HEK293 (cell line): ENCODE data around the gene HPSE.

Experiments used
- CTCF ChIA-PET: fragments of 350-600 bp; formaldehyde crosslinking; extraction: SDS; loops from one replicate; lab custom pipeline; 2021; ENCODE audit warnings: antibody characterized with exemption; lab: Yijun Ruan, JAX
- POLR2A ChIA-PET: fragments of 300-600 bp; formaldehyde crosslinking; extraction: SDS; loops from one replicate; lab custom pipeline; 2020; ENCODE audit warnings: antibody characterized with exemption, inconsistent platforms; lab: Yijun Ruan, JAX
- H3K27ac ChIP-seq: fragments of 200-500 bp; sonication (Bioruptor generic); 2 replicates; pipeline ENCODE4 v1.5.1; 2014; ENCODE audit warnings: low read depth, low read length, control low read depth, inconsistent platforms; ENCODE audit errors: extremely low read depth
- H3K36me3 ChIP-seq, 2 experiments: fragments of 200-500 bp in 1 of 2; sonication (Bioruptor generic) in 1 of 2; 1 replicate in 1 of 2; 2 replicates in 1 of 2; pipeline ENCODE4 v1.5.1; 2014 to 2017; ENCODE audit warnings: inconsistent platforms in 2 of 2, low read length in 2 of 2; ENCODE audit not compliant: control insufficient read depth in 2 of 2, insufficient read depth in 1 of 2
- H3K4me1 ChIP-seq: fragments of 200-500 bp; sonication (Bioruptor generic); 2 replicates; pipeline ENCODE4 v1.5.1; 2014; ENCODE audit warnings: mild to moderate bottlenecking, low read length, inconsistent platforms; ENCODE audit not compliant: control insufficient read depth, insufficient read depth
- H3K4me3 ChIP-seq: 2 replicates; pipeline ENCODE4 v1.5.1; 2011; ENCODE audit warnings: low read depth, mild to moderate bottlenecking, control low read depth, low read length, moderate library complexity
- H3K9me3 ChIP-seq: fragments of 200-500 bp; sonication (Bioruptor generic); 2 replicates; pipeline ENCODE4 v1.5.1; 2014; ENCODE audit warnings: low read depth, low read length, inconsistent platforms; ENCODE audit not compliant: control insufficient read depth, insufficient read depth
- BCL11B ChIP-seq: fragments of 450-650 bp; formaldehyde crosslinking; IDR thresholded peaks from 2 replicates; pipeline ENCODE4 v1.5.1; 2016; ENCODE audit warnings: low read depth, missing biosample characterization, missing genetic modification characterization
- FEZF1 ChIP-seq: fragments of 450-650 bp; formaldehyde crosslinking; IDR thresholded peaks from 2 replicates; pipeline ENCODE4 v1.5.1; 2016; ENCODE audit warnings: missing biosample characterization, missing genetic modification characterization
- GLIS2 ChIP-seq: fragments of 450-650 bp; formaldehyde crosslinking; IDR thresholded peaks from 2 replicates; pipeline ENCODE4 v1.5.1; 2016; ENCODE audit warnings: missing biosample characterization, missing genetic modification characterization
- KLF10 ChIP-seq: fragments of 450-650 bp; IDR thresholded peaks from 2 replicates; pipeline ENCODE4 v1.5.1; 2018; ENCODE audit warnings: missing biosample characterization, mild to moderate bottlenecking, missing genetic modification characterization
- KLF8 ChIP-seq: fragments of 450-650 bp; formaldehyde crosslinking; IDR thresholded peaks from 2 replicates; pipeline ENCODE4 v1.5.1; 2016; ENCODE audit warnings: missing biosample characterization, missing genetic modification characterization
- MEIS1 ChIP-seq: sonication (generic); formaldehyde crosslinking; IDR thresholded peaks from 2 replicates; pipeline ENCODE4 v1.8.1; 2022; ENCODE audit warnings: missing genetic modification reagents, mild to moderate bottlenecking, borderline replicate concordance
- PRDM6 ChIP-seq: fragments of 450-650 bp; formaldehyde crosslinking; IDR thresholded peaks from 2 replicates; pipeline ENCODE4 v1.5.1; 2017; ENCODE audit warnings: missing biosample characterization, missing genetic modification characterization
- ZBTB20 ChIP-seq: fragments of 450-650 bp; formaldehyde crosslinking; IDR thresholded peaks from 2 replicates; pipeline ENCODE4 v1.5.1; 2016; ENCODE audit warnings: missing biosample characterization, missing genetic modification characterization
- ZFP69B ChIP-seq: fragments of 450-650 bp; formaldehyde crosslinking; IDR thresholded peaks from 2 replicates; pipeline ENCODE4 v1.5.1; 2016; ENCODE audit warnings: missing biosample characterization, missing genetic modification characterization
- ZNF211 ChIP-seq: fragments of 450-650 bp; formaldehyde crosslinking; IDR thresholded peaks from 2 replicates; pipeline ENCODE4 v1.5.1; 2016; ENCODE audit warnings: low read depth, missing biosample characterization, missing genetic modification characterization
- ZNF239 ChIP-seq: fragments of 450-650 bp; formaldehyde crosslinking; IDR thresholded peaks from 2 replicates; pipeline ENCODE4 v1.5.1; 2016; ENCODE audit warnings: missing biosample characterization, missing genetic modification characterization
- ZNF26 ChIP-seq: fragments of 450-650 bp; formaldehyde crosslinking; IDR thresholded peaks from 2 replicates; pipeline ENCODE4 v1.5.1; 2016; ENCODE audit warnings: missing biosample characterization, missing genetic modification characterization
- ZNF366 ChIP-seq: fragments of 450-650 bp; formaldehyde crosslinking; conservative IDR thresholded peaks from 2 replicates; pipeline ENCODE4 v1.5.1; 2016; ENCODE audit warnings: missing biosample characterization, missing genetic modification characterization
- ZNF433 ChIP-seq: fragments of 450-650 bp; formaldehyde crosslinking; IDR thresholded peaks from 2 replicates; pipeline ENCODE4 v1.5.1; 2016; ENCODE audit warnings: missing biosample characterization, missing genetic modification characterization, low read depth
- ZNF560 ChIP-seq: fragments of 450-650 bp; formaldehyde crosslinking; IDR thresholded peaks from 2 replicates; pipeline ENCODE4 v1.5.1; 2017; ENCODE audit warnings: missing biosample characterization, missing genetic modification characterization, borderline replicate concordance
- ZNF561 ChIP-seq: fragments of 450-650 bp; IDR thresholded peaks from 2 replicates; pipeline ENCODE4 v1.5.1; 2018; ENCODE audit warnings: missing biosample characterization, missing genetic modification characterization, borderline replicate concordance
- ZNF701 ChIP-seq: fragments of 450-650 bp; formaldehyde crosslinking; IDR thresholded peaks from 2 replicates; pipeline ENCODE4 v1.5.1; 2016; ENCODE audit warnings: missing biosample characterization, missing genetic modification characterization
- ZNF76 ChIP-seq: fragments of 450-650 bp; formaldehyde crosslinking; IDR thresholded peaks from 2 replicates; pipeline ENCODE4; 2016; ENCODE audit warnings: low read depth, missing biosample characterization, missing genetic modification characterization, borderline replicate concordance
- ZSCAN16 ChIP-seq: fragments of 450-650 bp; formaldehyde crosslinking; IDR thresholded peaks from 2 replicates; pipeline ENCODE4 v1.5.1; 2016; ENCODE audit warnings: missing biosample characterization, missing genetic modification characterization
- ZXDB ChIP-seq: fragments of 450-650 bp; formaldehyde crosslinking; IDR thresholded peaks from 2 replicates; pipeline ENCODE4 v1.5.1; 2016; ENCODE audit warnings: missing biosample characterization, missing genetic modification characterization
- TF ChIP-seq, protein P1 (sequence below): fragments of 450-650 bp; formaldehyde crosslinking; conservative IDR thresholded peaks from 2 replicates; pipeline ENCODE4 v1.5.1; 2016; ENCODE audit warnings: low read depth, missing biosample characterization, missing genetic modification characterization

HPSE gene

GRCh38 chr4:83318666-83319065 is 16.0 kb downstream of the HPSE start:
- Histone ChIP-seq H3K36me3 (no peaks in the 10 kb centered on the region), H3K9me3 (no peaks in the 10 kb centered on the region)
- CTCF ChIA-PET = no interaction called here
- TF ChIP-seq ZNF701 (tag by site-specific recombination) (no peak), ZNF561 (no peak), MEIS1 (CRISPR knock-in tag) (no peak), FEZF1 (tag by site-specific recombination) (no peak), ZNF560 (no peak), ZNF76 (tag by site-specific recombination) (no peak)
- TF ChIP-seq, all 188 proteins: peak for 0
- H3K27ac ChIP-seq = no peak overlapping the region
- no peaks in the 10 kb centered on the region for H3K4me1 ChIP-seq
- POLR2A ChIA-PET = interaction anchor here (0.7 kb wide), 1 partner anchor 412 kb away, joined by 6 read pairs; no protein-coding TSS in a partner anchor
- H3K4me3 ChIP-seq = no peak overlapping the region

DNA sequence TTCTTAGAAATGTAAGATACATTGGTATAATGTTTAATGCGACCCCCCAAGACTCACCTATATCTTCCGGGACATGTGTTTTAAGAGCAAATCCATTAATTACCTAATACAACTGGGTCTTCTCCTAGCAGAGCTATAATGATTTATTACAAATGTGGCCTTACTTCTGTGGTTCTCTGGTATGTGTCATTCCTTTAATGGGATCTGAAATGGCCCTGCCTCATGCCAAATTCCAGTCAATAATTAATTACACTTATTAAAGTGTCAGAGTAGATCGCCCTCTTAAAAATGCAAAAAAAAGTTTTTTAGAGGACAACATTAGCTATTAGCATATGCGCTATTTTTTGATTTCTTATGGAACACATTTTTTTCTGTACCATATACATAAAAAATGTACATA is 17.0 kb downstream of the HPSE start:
- no peak overlapping the region for H3K27ac ChIP-seq
- H3K4me3 ChIP-seq = no peak overlapping the region
- ChIA-PET CTCF (no interaction called here), POLR2A (no interaction called here)
- no peaks in the 10 kb centered on the region for H3K4me1 ChIP-seq
- no peaks in the 10 kb centered on the region for H3K9me3 ChIP-seq
- TF ChIP-seq ZNF26 (tag by site-specific recombination) (no peak), ZSCAN16 (tag by site-specific recombination) (no peak)
- H3K36me3 ChIP-seq = no peaks in the 10 kb centered on the region

GRCh38 chr4:83316459-83317165 is 18.0 kb downstream of the HPSE start:
- H3K4me1 ChIP-seq = no peaks in the 10 kb centered on the region
- CTCF ChIA-PET = no interaction called here
- no peaks in the 10 kb centered on the region for H3K9me3 ChIP-seq
- no peak for TF ChIP-seq BCL11B (tag by site-specific recombination)
- TF ChIP-seq PRDM6 = no peak
- no peak for TF ChIP-seq ZNF211 (tag by site-specific recombination)
- no peak for TF ChIP-seq KLF8 (tag by site-specific recombination)
- no peak for TF ChIP-seq ZFP69B (tag by site-specific recombination)
- TF ChIP-seq ZBTB20 = no peak
- TF ChIP-seq KLF10 = no peak
- TF ChIP-seq ZNF26 (tag by site-specific recombination) = no peak
- no peak for TF ChIP-seq GLIS2 (tag by site-specific recombination)
- TF ChIP-seq ZNF433 = no peak
- TF ChIP-seq ZNF239 (tag by site-specific recombination) = no peak
- no peak for TF ChIP-seq ZXDB (tag by site-specific recombination)
- TF ChIP-seq, protein P1, sequence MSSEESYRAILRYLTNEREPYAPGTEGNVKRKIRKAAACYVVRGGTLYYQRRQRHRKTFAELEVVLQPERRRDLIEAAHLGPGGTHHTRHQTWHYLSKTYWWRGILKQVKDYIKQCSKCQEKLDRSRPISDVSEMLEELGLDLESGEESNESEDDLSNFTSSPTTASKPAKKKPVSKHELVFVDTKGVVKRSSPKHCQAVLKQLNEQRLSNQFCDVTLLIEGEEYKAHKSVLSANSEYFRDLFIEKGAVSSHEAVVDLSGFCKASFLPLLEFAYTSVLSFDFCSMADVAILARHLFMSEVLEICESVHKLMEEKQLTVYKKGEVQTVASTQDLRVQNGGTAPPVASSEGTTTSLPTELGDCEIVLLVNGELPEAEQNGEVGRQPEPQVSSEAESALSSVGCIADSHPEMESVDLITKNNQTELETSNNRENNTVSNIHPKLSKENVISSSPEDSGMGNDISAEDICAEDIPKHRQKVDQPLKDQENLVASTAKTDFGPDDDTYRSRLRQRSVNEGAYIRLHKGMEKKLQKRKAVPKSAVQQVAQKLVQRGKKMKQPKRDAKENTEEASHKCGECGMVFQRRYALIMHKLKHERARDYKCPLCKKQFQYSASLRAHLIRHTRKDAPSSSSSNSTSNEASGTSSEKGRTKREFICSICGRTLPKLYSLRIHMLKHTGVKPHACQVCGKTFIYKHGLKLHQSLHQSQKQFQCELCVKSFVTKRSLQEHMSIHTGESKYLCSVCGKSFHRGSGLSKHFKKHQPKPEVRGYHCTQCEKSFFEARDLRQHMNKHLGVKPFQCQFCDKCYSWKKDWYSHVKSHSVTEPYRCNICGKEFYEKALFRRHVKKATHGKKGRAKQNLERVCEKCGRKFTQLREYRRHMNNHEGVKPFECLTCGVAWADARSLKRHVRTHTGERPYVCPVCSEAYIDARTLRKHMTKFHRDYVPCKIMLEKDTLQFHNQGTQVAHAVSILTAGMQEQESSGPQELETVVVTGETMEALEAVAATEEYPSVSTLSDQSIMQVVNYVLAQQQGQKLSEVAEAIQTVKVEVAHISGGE (tag by site-specific recombination) = no peak
- no peak for TF ChIP-seq ZNF366 (tag by site-specific recombination)
- TF ChIP-seq, all 188 proteins: peak for 0
- POLR2A ChIA-PET = no interaction called here
- Histone ChIP-seq H3K27ac (no peak overlapping the region), H3K4me3 (no peak overlapping the region), H3K36me3 (no peaks in the 10 kb centered on the region)
